NB4 (cell line): ENCODE data around the gene GABRR2.

Source experiments
- POLR2A ChIP-seq: IDR thresholded peaks from 2 replicates; pipeline ENCODE4 v1.6.1; 2011; ENCODE audit warnings: mild to moderate bottlenecking; ENCODE audit not compliant: insufficient read length; ENCODE audit errors: extremely low read depth
- TF ChIP-seq, protein P1 (sequence below): IDR thresholded peaks from 2 replicates; pipeline ENCODE4 v1.6.1; 2011; ENCODE audit warnings: low read depth, low read length

DNA sequence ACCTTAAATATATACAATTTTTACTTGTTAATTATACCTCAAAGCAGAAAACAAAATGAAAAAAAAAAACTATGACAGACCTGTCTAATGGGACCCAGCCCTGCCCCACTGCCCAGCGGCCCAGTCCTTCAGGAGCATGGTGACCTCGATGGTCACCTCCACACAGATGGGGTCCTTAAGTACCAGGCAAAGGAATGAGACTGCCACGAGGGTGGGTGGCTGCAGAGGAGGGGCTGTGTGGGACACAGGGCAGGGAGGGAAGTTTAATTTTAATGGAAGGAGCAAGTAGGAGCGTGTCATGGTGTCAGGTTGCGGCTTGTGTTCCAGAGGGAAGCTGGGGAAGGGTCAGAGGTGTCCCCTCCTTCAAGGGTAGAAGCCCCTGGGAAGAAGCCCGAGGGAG, 28.6 kb downstream of the GABRR2 start:
- TF ChIP-seq, protein P1, sequence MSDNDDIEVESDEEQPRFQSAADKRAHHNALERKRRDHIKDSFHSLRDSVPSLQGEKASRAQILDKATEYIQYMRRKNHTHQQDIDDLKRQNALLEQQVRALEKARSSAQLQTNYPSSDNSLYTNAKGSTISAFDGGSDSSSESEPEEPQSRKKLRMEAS, result no peak
- no peak for TF ChIP-seq POLR2A
